Astrocyte of the cerebellum (primary cell): ENCODE data around the gene BCAS1.

Experiments used
- DNase-seq: peaks from one replicate; pipeline ENCODE4 v3.0.0-alpha.2; 2011; ENCODE audit warnings: low read depth
- H3K4me3 ChIP-seq: 2 replicates; pipeline ENCODE4 v1.5.1; 2011; ENCODE audit warnings: mild to moderate bottlenecking, low read depth, low read length, moderate library complexity
- CTCF ChIP-seq: IDR thresholded peaks from 2 replicates; pipeline ENCODE4 v1.5.1; 2012; ENCODE audit warnings: low read length, low read depth, moderate library complexity, mild to moderate bottlenecking; ENCODE audit errors: missing control alignments
- in situ Hi-C: cut with HindIII; loops from 2 replicates; pipeline ENCODE4 v1.10.0; 2017; ENCODE audit warnings: low sequenced_read_pairs

Gene BCAS1

GRCh38 chr20:53970232-53970631 is 100.2 kb downstream of the BCAS1 start:
- no peak for TF ChIP-seq CTCF
- in situ Hi-C loops: no loop called here

GRCh38 chr20:53967527-53967926 is 102.9 kb downstream of the BCAS1 start:
- no peak for TF ChIP-seq CTCF
- no peak for DNase-seq
- in situ Hi-C loops: no loop called here
- no peak overlapping the region for H3K4me3 ChIP-seq

More at GRCh38 chr20:53970232-53970631, 100.2 kb downstream of the BCAS1 start:
- no peak overlapping the region for H3K4me3 ChIP-seq
- no peak for DNase-seq

GRCh38 chr20:53966774-53967398 is 103.5 kb downstream of the BCAS1 start:
- in situ Hi-C loops: no loop called here
- no peak overlapping the region for H3K4me3 ChIP-seq
- no peak for TF ChIP-seq CTCF
- no peak for DNase-seq

GRCh38 chr20:53964501-53965253 is 105.7 kb downstream of the BCAS1 start:
- DNase-seq: no peak
- TF ChIP-seq CTCF: no peak
- H3K4me3 ChIP-seq: no peak overlapping the region
- in situ Hi-C loops: no loop called here

GRCh38 chr20:53964067-53964466 is 106.3 kb downstream of the BCAS1 start:
- no peak overlapping the region for H3K4me3 ChIP-seq
- in situ Hi-C loops: no loop called here
- DNase-seq: no peak
- TF ChIP-seq CTCF: no peak

GRCh38 chr20:53963635-53964034 is 106.8 kb downstream of the BCAS1 start:
- in situ Hi-C loops: no loop called here
- no peak for TF ChIP-seq CTCF
- H3K4me3 ChIP-seq: no peak overlapping the region
- DNase-seq: no peak
